GM23248 (cell line): ENCODE measurements around the gene HELLS.

ENCODE experiments used
- EZH2 ChIP-seq: fragments of 200-600 bp; sonication (generic); IDR thresholded peaks from 2 replicates; pipeline ENCODE4 v1.6.1; 2018; ENCODE audit warnings: antibody characterized with exemption, mild to moderate bottlenecking; ENCODE audit not compliant: insufficient read depth, poor library complexity, severe bottlenecking
- EZH2phosphoT487 ChIP-seq: fragments of 200-600 bp; sonication (generic); IDR thresholded peaks from 2 replicates; pipeline ENCODE4 v1.6.1; 2018; ENCODE audit warnings: antibody characterized with exemption, moderate library complexity, mild to moderate bottlenecking, low read depth; ENCODE audit not compliant: insufficient read depth

DNA sequence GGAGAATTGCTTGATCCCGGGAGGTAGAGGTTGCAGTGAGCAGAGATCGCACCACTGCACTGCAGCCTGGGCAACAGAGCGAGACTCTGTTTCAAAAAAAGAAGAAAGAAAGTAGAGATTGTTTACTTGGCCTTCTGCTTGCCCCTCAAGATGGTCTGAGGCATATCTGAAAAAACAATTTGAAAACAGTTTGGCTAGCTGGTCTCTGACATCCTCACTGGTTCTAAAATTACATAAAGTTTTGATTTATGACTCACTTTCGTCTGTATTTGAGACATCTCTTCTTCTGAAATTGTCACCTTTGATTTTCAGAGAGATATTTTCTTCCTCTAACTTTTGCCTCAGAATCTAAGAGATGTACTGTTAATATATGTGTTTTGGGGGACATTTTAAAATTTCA, 49.6 kb upstream of the HELLS start:
- TF ChIP-seq EZH2 = no peak
- no peak for TF ChIP-seq EZH2phosphoT487
